Epithelial cell of esophagus (primary cell): Measurements from ENCODE around the gene CYP39A1.

Experiments used
- DNase-seq: peaks from one replicate; pipeline ENCODE4 v3.0.0; 2010; ENCODE audit warnings: low read depth
- H3K4me3 ChIP-seq: 2 replicates; pipeline ENCODE4 v1.5.1; 2011; ENCODE audit warnings: mild to moderate bottlenecking, low read length, control low read depth
- TF ChIP-seq, protein P1 (sequence below): IDR thresholded peaks from 2 replicates; pipeline ENCODE4 v1.5.1; 2011; ENCODE audit warnings: low read depth, mild to moderate bottlenecking, low read length, control low read depth, inconsistent platforms; ENCODE audit not compliant: insufficient read depth; ENCODE audit errors: missing control alignments

CYP39A1 gene

DNA sequence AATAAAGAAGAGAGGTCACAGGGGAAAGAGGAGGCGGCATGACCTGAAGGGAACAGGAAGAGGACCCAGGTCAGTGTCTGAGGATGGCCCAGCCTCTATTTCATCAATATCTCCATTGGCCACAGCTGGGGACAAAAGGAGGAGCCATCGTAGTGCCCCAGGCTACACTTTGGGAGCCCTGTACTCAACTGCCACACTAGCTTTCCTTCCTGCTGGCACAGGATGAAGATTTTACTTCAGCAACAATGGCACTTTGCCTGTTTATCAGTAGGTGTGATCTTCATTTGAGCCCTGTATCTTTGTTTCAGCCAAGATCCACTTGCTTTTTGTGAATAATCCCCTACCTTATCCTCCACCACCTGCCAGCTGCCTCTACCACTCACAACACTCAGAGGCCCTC lies 126.0 kb downstream of the CYP39A1 start:
- TF ChIP-seq, protein P1, sequence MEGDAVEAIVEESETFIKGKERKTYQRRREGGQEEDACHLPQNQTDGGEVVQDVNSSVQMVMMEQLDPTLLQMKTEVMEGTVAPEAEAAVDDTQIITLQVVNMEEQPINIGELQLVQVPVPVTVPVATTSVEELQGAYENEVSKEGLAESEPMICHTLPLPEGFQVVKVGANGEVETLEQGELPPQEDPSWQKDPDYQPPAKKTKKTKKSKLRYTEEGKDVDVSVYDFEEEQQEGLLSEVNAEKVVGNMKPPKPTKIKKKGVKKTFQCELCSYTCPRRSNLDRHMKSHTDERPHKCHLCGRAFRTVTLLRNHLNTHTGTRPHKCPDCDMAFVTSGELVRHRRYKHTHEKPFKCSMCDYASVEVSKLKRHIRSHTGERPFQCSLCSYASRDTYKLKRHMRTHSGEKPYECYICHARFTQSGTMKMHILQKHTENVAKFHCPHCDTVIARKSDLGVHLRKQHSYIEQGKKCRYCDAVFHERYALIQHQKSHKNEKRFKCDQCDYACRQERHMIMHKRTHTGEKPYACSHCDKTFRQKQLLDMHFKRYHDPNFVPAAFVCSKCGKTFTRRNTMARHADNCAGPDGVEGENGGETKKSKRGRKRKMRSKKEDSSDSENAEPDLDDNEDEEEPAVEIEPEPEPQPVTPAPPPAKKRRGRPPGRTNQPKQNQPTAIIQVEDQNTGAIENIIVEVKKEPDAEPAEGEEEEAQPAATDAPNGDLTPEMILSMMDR, result no peak
- H3K4me3 ChIP-seq, result no peak overlapping the region
- DNase-seq, result no peak

DNA sequence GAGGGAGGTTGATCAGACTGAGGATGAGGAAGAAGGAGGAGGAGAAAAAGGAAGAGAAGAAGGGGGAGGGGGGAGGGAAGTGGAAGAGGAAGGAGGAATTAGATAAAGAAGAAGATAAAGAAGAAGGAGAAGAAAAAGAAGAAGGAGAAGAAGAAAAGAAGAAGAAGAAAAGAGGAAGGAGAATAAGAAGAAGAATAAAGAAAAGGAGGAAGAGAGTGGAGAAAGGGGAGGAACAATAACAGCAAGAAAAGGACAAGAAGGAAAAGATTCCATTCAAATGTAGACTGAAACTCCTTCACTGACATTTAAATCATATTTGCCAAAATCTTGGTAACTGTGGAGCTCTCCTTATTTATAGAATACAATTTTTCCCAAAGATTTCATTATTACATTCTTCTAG lies 127.0 kb downstream of the CYP39A1 start:
- TF ChIP-seq, protein P1, result no peak
- no peak for DNase-seq
- no peak overlapping the region for H3K4me3 ChIP-seq

DNA sequence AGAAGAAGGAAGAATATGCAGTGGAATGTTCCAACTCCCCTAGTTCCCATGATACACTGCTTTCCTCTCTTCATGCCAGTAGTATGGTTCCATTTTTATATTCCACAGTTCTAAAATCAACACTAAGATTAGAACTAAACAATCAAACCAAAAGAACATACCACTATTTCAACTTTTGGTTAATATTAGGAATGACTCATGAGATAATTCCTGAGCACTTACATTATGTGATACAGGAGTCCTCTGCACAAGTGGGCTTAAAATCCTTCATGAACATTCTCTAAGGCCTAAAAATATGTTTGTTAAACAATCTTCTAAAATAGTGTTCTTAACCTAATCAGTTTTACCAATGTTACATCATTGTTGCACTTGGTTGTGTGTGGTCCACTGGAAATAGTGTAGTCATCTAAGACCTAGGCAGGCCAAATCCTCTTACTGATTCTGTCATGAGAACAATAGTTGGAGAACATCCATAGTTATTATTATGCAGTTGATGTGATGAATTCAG lies 131.1 kb downstream of the CYP39A1 start:
- H3K4me3 ChIP-seq, result no peak overlapping the region
- no peak for DNase-seq
- TF ChIP-seq, protein P1, result no peak

DNA sequence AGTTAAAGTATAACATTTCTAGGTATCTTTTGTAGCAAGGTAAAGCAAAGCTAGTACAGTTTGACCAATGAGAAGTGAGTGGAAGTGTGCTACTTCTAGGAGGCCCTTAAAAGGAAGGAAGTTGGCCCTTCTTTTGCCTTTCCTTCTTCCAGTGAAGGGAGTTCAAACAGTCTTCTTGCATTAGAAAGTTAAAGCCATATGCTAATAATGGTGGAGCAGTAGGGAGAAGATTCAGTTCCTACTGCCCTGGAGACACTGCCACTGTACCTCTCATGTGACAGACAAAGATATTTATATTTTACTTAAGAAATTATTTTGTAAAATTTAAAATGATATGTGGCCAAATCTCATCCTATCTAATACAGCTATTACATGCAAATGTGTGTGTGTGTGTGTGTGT lies 135.4 kb downstream of the CYP39A1 start:
- DNase-seq, result no peak
- no peak overlapping the region for H3K4me3 ChIP-seq
- TF ChIP-seq, protein P1, result no peak

DNA sequence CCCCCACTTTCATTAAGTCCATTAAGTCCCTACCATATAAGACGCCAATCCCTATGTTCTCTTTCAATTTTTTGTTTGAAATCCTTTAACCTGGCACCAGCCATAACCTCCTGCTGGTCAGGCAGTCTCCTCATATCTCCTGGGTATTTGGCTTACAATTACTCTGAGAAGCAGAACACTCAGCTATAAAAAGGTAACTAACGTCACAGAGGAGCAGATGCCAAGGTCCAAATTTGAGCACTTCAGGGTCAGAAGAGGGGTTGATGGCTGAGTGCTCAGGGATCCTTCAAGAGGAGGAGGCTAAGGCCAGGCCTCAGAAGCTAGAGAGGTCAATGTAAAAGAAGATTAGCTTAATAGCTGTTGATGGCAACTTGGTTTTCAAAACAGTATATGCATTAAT lies 139.1 kb downstream of the CYP39A1 start:
- TF ChIP-seq, protein P1, result no peak
- DNase-seq, result no peak
- H3K4me3 ChIP-seq, result no peak overlapping the region

DNA sequence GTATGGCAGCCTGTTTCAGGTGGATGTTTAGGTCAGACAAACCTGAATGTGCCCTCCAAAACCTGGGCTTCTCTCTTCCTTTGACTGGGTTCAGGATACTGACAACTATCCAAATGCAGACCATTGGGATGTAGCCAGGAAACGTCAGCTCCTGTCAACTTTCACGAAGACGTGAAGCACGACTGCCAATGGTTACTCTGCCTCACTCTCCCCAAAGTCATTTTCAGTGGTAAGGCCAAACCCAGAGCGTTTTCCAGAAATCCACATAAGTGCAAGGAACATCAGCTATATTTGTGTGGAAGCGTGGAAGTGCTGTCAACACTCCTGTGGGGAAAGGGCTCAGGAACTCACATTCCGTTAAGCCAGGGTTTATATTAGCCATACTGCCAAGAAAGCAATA lies 141.3 kb downstream of the CYP39A1 start:
- TF ChIP-seq, protein P1, result no peak
- H3K4me3 ChIP-seq, result no peak overlapping the region
- no peak for DNase-seq

DNA sequence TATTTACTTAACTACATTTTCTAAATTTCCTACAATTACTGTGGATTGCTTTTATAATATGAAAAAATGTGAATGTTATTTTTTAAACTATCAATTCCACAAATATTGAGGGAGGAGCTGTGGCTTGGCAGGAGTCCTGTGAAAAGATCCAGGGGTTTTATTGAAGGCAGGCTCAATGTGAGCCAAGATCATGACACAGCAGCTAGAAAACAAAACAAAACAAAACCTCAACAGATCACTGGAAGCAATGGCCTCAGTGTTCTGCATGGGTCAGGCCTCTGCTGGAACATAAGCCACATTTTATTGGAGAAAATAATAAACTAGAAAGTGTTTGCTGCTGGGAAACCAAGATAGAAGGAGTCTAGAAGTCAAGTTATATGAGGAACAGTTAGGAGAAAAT lies 142.0 kb downstream of the CYP39A1 start:
- DNase-seq, result no peak
- H3K4me3 ChIP-seq, result no peak overlapping the region
- TF ChIP-seq, protein P1, result no peak
